Liver (tissue), 9 donors: ENCODE measurements around the gene TMEM164. TPM values are rescaled to one million over a fixed set of nuclear protein-coding genes. Genes with fewer than 3 reads are reported as not detected.

Experiments used
- DNase-seq: peaks from one replicate; pipeline ENCODE4 v3.0.0-alpha.2; 2017; ENCODE audit warnings: low spot score
- H3K27ac ChIP-seq, 2 donors: one replicate each; pipeline ENCODE4 v1.7.0; 2013; ENCODE audit warnings: inconsistent platforms in 2 of 2, low read length in 2 of 2, control low read depth in 1 of 2, low read depth in 1 of 2, mild to moderate bottlenecking in 1 of 2
- H3K27me3 ChIP-seq, 4 donors: one replicate each; pipeline versions ENCODE4 v1.6.1 to v1.7.0; 2013; ENCODE audit warnings: low read length in 3 of 4, inconsistent platforms in 1 of 4, mild to moderate bottlenecking in 1 of 4, moderate library complexity in 1 of 4; ENCODE audit not compliant: control insufficient read depth in 4 of 4, insufficient read depth in 4 of 4
- H3K36me3 ChIP-seq, 4 donors: one replicate each; pipeline versions ENCODE4 v1.6.1 to v1.7.0; 2013; ENCODE audit warnings: low read length in 3 of 4, mild to moderate bottlenecking in 3 of 4, low read depth in 1 of 4, moderate library complexity in 1 of 4; ENCODE audit not compliant: control insufficient read depth in 4 of 4, insufficient read depth in 3 of 4
- H3K4me1 ChIP-seq, 4 donors: one replicate each; pipeline versions ENCODE4 v1.6.1 to v1.7.0; 2013; ENCODE audit warnings: low read length in 3 of 4, mild to moderate bottlenecking in 3 of 4, moderate library complexity in 1 of 4; ENCODE audit not compliant: control insufficient read depth in 4 of 4, insufficient read depth in 4 of 4
- H3K4me3 ChIP-seq, 3 donors: one replicate each; pipeline versions ENCODE4 v1.6.1 to v1.7.0; 2013; ENCODE audit warnings: low read length in 3 of 3, control low read depth in 1 of 3, low read depth in 1 of 3, mild to moderate bottlenecking in 1 of 3
- H3K9ac ChIP-seq, 2 donors: one replicate each; pipeline ENCODE4 v1.7.0; 2013; ENCODE audit warnings: low read length in 2 of 2, mild to moderate bottlenecking in 2 of 2, moderate library complexity in 2 of 2, control low read depth in 1 of 2, low read depth in 1 of 2
- H3K9me3 ChIP-seq, 4 donors: one replicate each; pipeline versions ENCODE4 v1.6.1 to v1.7.0; 2013; ENCODE audit warnings: low read length in 3 of 4; ENCODE audit not compliant: control insufficient read depth in 4 of 4
- CTCF ChIP-seq: fragments of 150-350 bp; IDR thresholded peaks from 2 replicates; pipeline ENCODE4 v1.5.1; 2017; ENCODE audit warnings: improper control_type of control experiment, low read depth, low read length; ENCODE audit not compliant: missing input control
- FOXA1 ChIP-seq: IDR thresholded peaks from 2 replicates; pipeline ENCODE4 v1.6.1; 2016; ENCODE audit warnings: antibody characterized with exemption
- FOXA2 ChIP-seq: IDR thresholded peaks from 2 replicates; pipeline ENCODE4 v1.6.1; 2016; ENCODE audit warnings: antibody characterized with exemption
- GABPA ChIP-seq, 2 donors: IDR thresholded peaks in 1 of 2; conservative IDR thresholded peaks in 1 of 2; 2 replicates each; pipeline ENCODE4 v1.6.1; 2016; ENCODE audit warnings: antibody characterized with exemption in 2 of 2, mild to moderate bottlenecking in 1 of 2, moderate library complexity in 1 of 2
- HNF4A ChIP-seq, 2 donors: conservative IDR thresholded peaks; 2 replicates each; pipeline ENCODE4 v1.6.1; 2016; ENCODE audit warnings: antibody characterized with exemption in 2 of 2, mild to moderate bottlenecking in 2 of 2
- MAX ChIP-seq: IDR thresholded peaks from 2 replicates; pipeline ENCODE4 v1.6.1; 2016; ENCODE audit warnings: antibody characterized with exemption
- NR2F2 ChIP-seq: IDR thresholded peaks from 2 replicates; pipeline ENCODE4 v1.6.1; 2016; ENCODE audit warnings: antibody characterized with exemption
- RAD21 ChIP-seq, 2 donors: IDR thresholded peaks; 2 replicates each; pipeline ENCODE4 v1.6.1; 2016; ENCODE audit warnings: antibody characterized with exemption in 2 of 2, mild to moderate bottlenecking in 2 of 2
- RXRA ChIP-seq, 2 donors: IDR thresholded peaks; 2 replicates each; pipeline ENCODE4 v1.6.1; 2017 to 2018; ENCODE audit warnings: antibody characterized with exemption in 2 of 2, mild to moderate bottlenecking in 1 of 2
- SP1 ChIP-seq: IDR thresholded peaks from 2 replicates; pipeline ENCODE4 v1.6.1; 2018; ENCODE audit warnings: antibody characterized with exemption, mild to moderate bottlenecking
- TAF1 ChIP-seq: conservative IDR thresholded peaks from 2 replicates; pipeline ENCODE4 v1.6.1; 2016; ENCODE audit warnings: antibody characterized with exemption, mild to moderate bottlenecking
- YY1 ChIP-seq: IDR thresholded peaks from 2 replicates; pipeline ENCODE4 v1.6.1; 2016; ENCODE audit warnings: antibody characterized with exemption, mild to moderate bottlenecking
- WGBS: extraction: QIAGEN DNeasy Blood & Tissue Kit; methylation state at CpG from one replicate; pipeline ENCODE4 v1.1.7; 2013; 5-methylcytosine and 5-hydroxymethylcytosine counted together
- polyA plus RNA-seq, 2 donors: library from polyadenylated mRNA; stranded (reverse) in 1 of 2; unstranded in 1 of 2; fragments of 200-250 nt in 1 of 2; fragments of >200 nt in 1 of 2; fragmentation: Nextera tagmentation in 1 of 2; extraction: Ambion mirVana in 1 of 2; gene quantifications; one replicate each; pipeline versions ENCODE4 v1.2.1 to v1.2.3, GENCODE V29; 2013 to 2015
- total RNA-seq, 2 donors: library from RNA; depleted of rRNA; stranded (reverse); fragments of >200 nt; gene quantifications; one replicate each; pipeline ENCODE4 v1.2.3, GENCODE V29; 2014
- TF ChIP-seq, protein P1 (sequence below): IDR thresholded peaks from 2 replicates; pipeline ENCODE4 v1.6.1; 2016; ENCODE audit warnings: antibody characterized with exemption
- TF ChIP-seq, protein P2 (sequence below): IDR thresholded peaks from 2 replicates; pipeline ENCODE4 v1.6.1; 2016; ENCODE audit warnings: antibody characterized with exemption, mild to moderate bottlenecking
- donor health status: healthy.
- donor health status: healthy.
- donor health status: healthy.
- donor health status: healthy.
- donor health status: healthy.

Gene TMEM164
- total and polyA plus RNA-seq, 4 donors, result 0.40 to 8.5 (median 2.9) TPM

- H3K27me3 ChIP-seq, result no peaks in the 10 kb centered on the region
- 96% methylated on average over 2 of the region's 2 CpGs for WGBS
Measured at GRCh38 chrX:110051559-110051958, 48.6 kb downstream of the TMEM164 start.

GRCh38 chrX:110052303-110052702, 49.4 kb downstream of the TMEM164 start:
- Histone ChIP-seq H3K9ac (no peak overlapping the region), H3K9me3 (no peaks in the 10 kb centered on the region), H3K36me3 (no peaks in the 10 kb centered on the region), H3K4me3 (no peak overlapping the region), H3K27me3 (no peaks in the 10 kb centered on the region), H3K27ac (no peak overlapping the region), H3K4me1 (no peaks in the 10 kb centered on the region)
- DNase-seq, result no peak
- TF ChIP-seq, protein P1, sequence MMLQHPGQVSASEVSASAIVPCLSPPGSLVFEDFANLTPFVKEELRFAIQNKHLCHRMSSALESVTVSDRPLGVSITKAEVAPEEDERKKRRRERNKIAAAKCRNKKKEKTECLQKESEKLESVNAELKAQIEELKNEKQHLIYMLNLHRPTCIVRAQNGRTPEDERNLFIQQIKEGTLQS, result no peak
- TF ChIP-seq, protein P2, sequence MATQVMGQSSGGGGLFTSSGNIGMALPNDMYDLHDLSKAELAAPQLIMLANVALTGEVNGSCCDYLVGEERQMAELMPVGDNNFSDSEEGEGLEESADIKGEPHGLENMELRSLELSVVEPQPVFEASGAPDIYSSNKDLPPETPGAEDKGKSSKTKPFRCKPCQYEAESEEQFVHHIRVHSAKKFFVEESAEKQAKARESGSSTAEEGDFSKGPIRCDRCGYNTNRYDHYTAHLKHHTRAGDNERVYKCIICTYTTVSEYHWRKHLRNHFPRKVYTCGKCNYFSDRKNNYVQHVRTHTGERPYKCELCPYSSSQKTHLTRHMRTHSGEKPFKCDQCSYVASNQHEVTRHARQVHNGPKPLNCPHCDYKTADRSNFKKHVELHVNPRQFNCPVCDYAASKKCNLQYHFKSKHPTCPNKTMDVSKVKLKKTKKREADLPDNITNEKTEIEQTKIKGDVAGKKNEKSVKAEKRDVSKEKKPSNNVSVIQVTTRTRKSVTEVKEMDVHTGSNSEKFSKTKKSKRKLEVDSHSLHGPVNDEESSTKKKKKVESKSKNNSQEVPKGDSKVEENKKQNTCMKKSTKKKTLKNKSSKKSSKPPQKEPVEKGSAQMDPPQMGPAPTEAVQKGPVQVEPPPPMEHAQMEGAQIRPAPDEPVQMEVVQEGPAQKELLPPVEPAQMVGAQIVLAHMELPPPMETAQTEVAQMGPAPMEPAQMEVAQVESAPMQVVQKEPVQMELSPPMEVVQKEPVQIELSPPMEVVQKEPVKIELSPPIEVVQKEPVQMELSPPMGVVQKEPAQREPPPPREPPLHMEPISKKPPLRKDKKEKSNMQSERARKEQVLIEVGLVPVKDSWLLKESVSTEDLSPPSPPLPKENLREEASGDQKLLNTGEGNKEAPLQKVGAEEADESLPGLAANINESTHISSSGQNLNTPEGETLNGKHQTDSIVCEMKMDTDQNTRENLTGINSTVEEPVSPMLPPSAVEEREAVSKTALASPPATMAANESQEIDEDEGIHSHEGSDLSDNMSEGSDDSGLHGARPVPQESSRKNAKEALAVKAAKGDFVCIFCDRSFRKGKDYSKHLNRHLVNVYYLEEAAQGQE, result no peak
- TF ChIP-seq NR2F2 (no peak), YY1 (no peak), MAX (no peak), RAD21 (IDR thresholded peaks at IDR 0.05) (no peak), HNF4A (conservative IDR thresholded peaks at IDR 0.05) (no peak), TAF1 (no peak), FOXA2 (no peak), FOXA1 (no peak), RXRA (IDR thresholded peaks at IDR 0.05) (no peak), SP1 (no peak)

More at GRCh38 chrX:110051559-110051958, 48.6 kb downstream of the TMEM164 start:
- no peak overlapping the region for H3K4me3 ChIP-seq
- no peaks in the 10 kb centered on the region for H3K36me3 ChIP-seq
- H3K9ac ChIP-seq, result no peak overlapping the region
- H3K9me3 ChIP-seq, result no peaks in the 10 kb centered on the region
- H3K4me1 ChIP-seq, result no peaks in the 10 kb centered on the region
- no peak for DNase-seq
- no peak overlapping the region for H3K27ac ChIP-seq
- no peak for TF ChIP-seq RXRA (IDR thresholded peaks at IDR 0.05)
- TF ChIP-seq MAX, result no peak
- TF ChIP-seq GABPA (IDR thresholded peaks at IDR 0.05 in 1 of 2, conservative IDR thresholded peaks at IDR 0.05 in 1 of 2), result no peak
- no peak for TF ChIP-seq CTCF
- TF ChIP-seq, protein P1, result no peak
- TF ChIP-seq FOXA1, result no peak
- no peak for TF ChIP-seq RAD21 (IDR thresholded peaks at IDR 0.05)
- TF ChIP-seq HNF4A (conservative IDR thresholded peaks at IDR 0.05), result no peak
- TF ChIP-seq FOXA2, result no peak
